Stomach (tissue), 9 donors: ENCODE results near the gene ATP13A3. TPM values are rescaled to one million over a fixed set of nuclear protein-coding genes. Genes with fewer than 3 reads are reported as not detected.
A peak's percentile ranks its signal among the peaks of the same experiment; 100 is the strongest.

ENCODE experiments used
- DNase-seq, 2 donors: peaks; one replicate each; pipeline versions ENCODE4 v3.0.0 to v3.0.0-alpha.2; 2013 to 2019
- H3K27ac ChIP-seq, 5 donors: fragments of 200-600 bp in 4 of 5; sonication (generic) in 4 of 5; one replicate each; pipeline ENCODE4 v1.5.1; 2013 to 2019; ENCODE audit warnings: mild to moderate bottlenecking in 1 of 5, moderate library complexity in 1 of 5
- H3K27me3 ChIP-seq, 3 donors: fragments of 200-600 bp; sonication (generic); one replicate each; pipeline ENCODE4 v1.5.1; 2017 to 2019; ENCODE audit warnings: mixed run types in 1 of 3
- H3K36me3 ChIP-seq, 4 donors: fragments of 200-600 bp; sonication (generic); 1 replicate in 3 of 4; 2 replicates in 1 of 4; pipeline ENCODE4 v1.5.1; 2016 to 2019
- H3K4me1 ChIP-seq, 4 donors: fragments of 200-600 bp; sonication (generic); one replicate each; pipeline ENCODE4 v1.5.1; 2016 to 2019
- H3K4me3 ChIP-seq, 4 donors: fragments of 200-600 bp; sonication (generic) in 3 of 4; one replicate each; pipeline ENCODE4 v1.5.1; 2016 to 2019; ENCODE audit warnings: mild to moderate bottlenecking in 1 of 4
- H3K9me3 ChIP-seq, 4 donors: fragments of 200-600 bp; sonication (generic); one replicate each; pipeline ENCODE4 v1.5.1; 2016 to 2019
- CTCF ChIP-seq, 7 experiments: fragments of 450-650 bp in 4 of 7; fragments of 200-600 bp in 3 of 7; sonication (generic) in 3 of 7; IDR thresholded peaks; one replicate each; pipeline ENCODE4 v1.5.1; 2016 to 2019; ENCODE audit warnings: antibody characterized with exemption in 7 of 7, control low read depth in 2 of 7, mild to moderate bottlenecking in 1 of 7
- EP300 ChIP-seq: sonication (generic); formaldehyde crosslinking; IDR thresholded peaks from one replicate; pipeline ENCODE4 v1.6.1; 2017; ENCODE audit warnings: antibody characterized with exemption
- POLR2A ChIP-seq, 4 donors: fragments of 450-650 bp; IDR thresholded peaks; one replicate each; pipeline ENCODE4 v1.6.1; 2016; ENCODE audit warnings: antibody characterized with exemption in 4 of 4, control low read depth in 2 of 4, mild to moderate bottlenecking in 1 of 4, moderate library complexity in 1 of 4
- POLR2AphosphoS5 ChIP-seq, 3 donors: sonication (generic); formaldehyde crosslinking; IDR thresholded peaks; one replicate each; pipeline ENCODE4 v1.6.1; 2016; ENCODE audit warnings: antibody characterized with exemption in 3 of 3
- WGBS, 5 donors: extraction: QIAGEN DNeasy Blood & Tissue Kit in 3 of 5; methylation state at CpG; one replicate each; pipeline versions ENCODE4 v1.1.5 to v1.1.7; 2013 to 2018; 5-methylcytosine and 5-hydroxymethylcytosine counted together
- intact Hi-C: fragments of 100-400 bp; cut with DNase I; formaldehyde crosslinking; loops from one replicate; pipeline ENCODE4 v1.15.1; 2023; ENCODE audit warnings: low total_unique reads
- polyA plus RNA-seq, 3 donors: library from polyadenylated mRNA; stranded (reverse); fragments of 200-250 nt; gene quantifications; one replicate each; pipeline ENCODE4 v1.2.3, GENCODE V29; 2013
- total RNA-seq, 5 donors: library from RNA; depleted of rRNA; stranded (reverse); fragments of >200 nt; gene quantifications; one replicate each; pipeline versions ENCODE4 v1.1.0 to v1.2.3, GENCODE V29; 2014 to 2016
- donor health status: healthy with polysubstance abuse.
- donor health status: Bipolar disorder and iron deficiency.
- donor health status: healthy.

ATP13A3 gene
- total and polyA plus RNA-seq, 8 donors, result 11.2 to 332 (median 21.4) TPM

- 35 to 42% (median 38%) methylated on average over 10 of the region's 10 CpGs for WGBS, 5 donors
- Histone ChIP-seq H3K36me3 (peaks cover 0 to 41% (median 23%) of the 10 kb centered on the region in 4 donors), H3K4me1 (peaks cover 0 to 11% (median 0%) of the 10 kb centered on the region in 4 donors), H3K9me3 (no peaks in the 10 kb centered on the region), H3K27me3 (peaks cover 0 to 4% (median 0%) of the 10 kb centered on the region in 3 donors), H3K4me3 (no peak overlapping the region), H3K27ac (no peak overlapping the region)
- TF ChIP-seq EP300, result no peak
- peak in 5 of 7 experiments; percentile 49 to 59 (median 52) for TF ChIP-seq CTCF (IDR thresholded peaks at IDR 0.05)
- intact Hi-C loops, result loop anchor here (5.0 kb wide), 1 partner anchor 67 kb away; no protein-coding TSS in a partner anchor
- DNase-seq, result peak in 1 of 2 donors; percentile 83
Observed at GRCh38 chr3:194404365-194405140, 82.2 kb downstream of the ATP13A3 start.

DNA sequence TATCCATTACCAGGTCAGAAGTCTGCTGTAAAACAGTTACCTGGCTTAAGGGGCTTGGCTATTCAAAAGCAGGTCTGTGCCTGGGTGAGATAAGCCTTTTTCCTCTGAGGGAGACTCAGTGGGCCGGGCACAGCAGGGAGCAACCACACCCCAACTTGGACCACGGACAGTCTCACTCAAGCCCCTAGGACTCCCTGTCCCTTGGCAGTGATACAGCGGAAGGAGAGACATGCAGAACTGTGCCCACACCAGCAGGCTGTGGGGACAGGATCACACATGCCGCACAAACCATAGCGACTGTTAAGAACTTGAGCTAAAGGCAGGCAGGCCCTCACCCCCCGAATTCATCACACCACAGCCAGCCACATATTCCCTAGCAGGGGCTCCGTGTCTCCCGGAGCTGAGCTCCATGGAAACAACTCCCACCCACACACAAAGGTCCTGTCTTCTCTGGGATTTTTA is 84.9 kb downstream of the ATP13A3 start:
- no peaks in the 10 kb centered on the region for H3K9me3 ChIP-seq
- intact Hi-C loops, result no loop called here
- no peak for DNase-seq
- TF ChIP-seq EP300 (no peak), POLR2A (IDR thresholded peaks at IDR 0.05) (no peak), CTCF (IDR thresholded peaks at IDR 0.05) (no peak), POLR2AphosphoS5 (IDR thresholded peaks at IDR 0.05) (no peak)
- no peak overlapping the region for H3K4me3 ChIP-seq
- peaks cover 0 to 20% (median 13%) of the 10 kb centered on the region in 4 donors for H3K36me3 ChIP-seq
- peaks cover 13 to 19% (median 14%) of the 10 kb centered on the region in 4 donors for H3K4me1 ChIP-seq
- 73 to 88% (median 76%) methylated on average over 8 of the region's 8 CpGs for WGBS, 5 donors
- H3K27me3 ChIP-seq, result peaks cover 0 to 29% (median 13%) of the 10 kb centered on the region in 3 donors
- no peak overlapping the region for H3K27ac ChIP-seq

DNA sequence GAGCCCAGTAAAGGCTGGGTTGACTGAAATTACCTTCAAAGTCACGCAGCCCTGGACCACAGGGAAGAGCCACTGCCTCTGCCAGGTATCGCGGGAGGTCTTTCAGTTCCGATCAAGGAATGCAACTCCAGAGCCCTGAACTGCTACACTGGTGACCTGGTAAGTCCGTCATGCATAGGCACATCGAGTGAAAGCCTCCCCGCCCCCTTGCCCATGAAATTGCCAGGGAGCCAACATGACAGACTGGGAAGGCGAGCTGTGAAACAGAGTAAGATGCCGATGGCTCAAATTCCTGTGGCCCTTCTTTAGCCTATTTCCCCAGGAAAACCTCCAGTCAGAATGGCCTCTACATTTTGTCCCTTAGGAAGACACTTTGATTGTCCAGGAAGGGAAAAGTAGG is 85.5 kb downstream of the ATP13A3 start:
- no peak overlapping the region for H3K4me3 ChIP-seq
- no peaks in the 10 kb centered on the region for H3K9me3 ChIP-seq
- intact Hi-C loops, result no loop called here
- no peak overlapping the region for H3K27ac ChIP-seq
- peaks cover 0 to 16% (median 12%) of the 10 kb centered on the region in 4 donors for H3K36me3 ChIP-seq
- H3K27me3 ChIP-seq, result peaks cover 0 to 35% (median 15%) of the 10 kb centered on the region in 3 donors
- TF ChIP-seq POLR2AphosphoS5 (IDR thresholded peaks at IDR 0.05) (no peak), EP300 (no peak), CTCF (IDR thresholded peaks at IDR 0.05) (no peak), POLR2A (IDR thresholded peaks at IDR 0.05) (no peak)
- DNase-seq, result no peak
- H3K4me1 ChIP-seq, result peaks cover 13 to 25% (median 19%) of the 10 kb centered on the region in 4 donors
- WGBS, 5 donors, result 86 to 94% (median 89%) methylated on average over 9 of the region's 9 CpGs

DNA sequence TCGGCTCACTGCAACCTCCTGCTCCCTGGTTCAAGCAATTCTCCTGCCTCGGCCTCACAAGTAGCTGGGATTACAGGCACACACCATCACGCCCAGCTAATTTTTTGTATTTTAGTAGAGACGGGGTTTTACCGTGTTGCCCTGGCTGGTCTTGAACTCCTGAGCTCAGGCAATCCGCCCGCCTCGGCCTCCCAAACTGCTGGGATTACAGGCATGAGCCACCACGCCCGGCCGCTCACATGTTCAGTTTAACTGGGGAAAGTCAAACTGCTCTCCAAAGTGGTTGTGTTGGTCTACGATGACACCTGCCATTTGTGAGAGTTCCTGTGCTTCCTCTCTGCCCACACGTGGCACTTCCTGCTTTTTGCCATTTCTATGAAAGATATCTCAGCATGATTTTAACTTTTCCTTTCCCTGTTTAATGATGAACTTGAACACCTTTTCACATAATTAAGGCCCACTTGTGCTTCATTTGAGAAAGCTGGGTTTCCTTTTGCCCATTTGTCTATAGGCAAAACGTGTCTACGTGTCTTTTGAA is 86.9 kb downstream of the ATP13A3 start:
- WGBS, 5 donors, result 82 to 89% (median 86%) methylated on average over 15 of the region's 15 CpGs
- TF ChIP-seq CTCF (IDR thresholded peaks at IDR 0.05) (no peak), POLR2AphosphoS5 (IDR thresholded peaks at IDR 0.05) (no peak), POLR2A (IDR thresholded peaks at IDR 0.05) (no peak), EP300 (no peak)
- intact Hi-C loops, result no loop called here

More for the DNA sequence above, 86.9 kb downstream of the ATP13A3 start:
- H3K4me1 ChIP-seq, result peaks cover 13 to 25% (median 20%) of the 10 kb centered on the region in 4 donors
- DNase-seq, result no peak
- no peak overlapping the region for H3K27ac ChIP-seq
- no peak overlapping the region for H3K4me3 ChIP-seq
- H3K27me3 ChIP-seq, result peaks cover 0 to 45% (median 15%) of the 10 kb centered on the region in 3 donors
- peaks cover 0 to 4% (median 2%) of the 10 kb centered on the region in 4 donors for H3K36me3 ChIP-seq
- no peaks in the 10 kb centered on the region for H3K9me3 ChIP-seq
